ENCODE measurements around the gene ERC2. TPM values are rescaled to one million over a fixed set of nuclear protein-coding genes. Genes with fewer than 3 reads are reported as not detected.
"Not testable (repeated sequence)": the region's sequence is repeated elsewhere in the genome, so short reads cannot be mapped to it uniquely, and the experiment has no call there.

The ERC2 gene
- total RNA-seq, 2 donors from 2014 or later: 1.2 TPM; not detected in 1

GRCh38 chr3:56268616-56269383 is 199.5 kb downstream of the ERC2 start:
- DNase-seq (ENCODE audit: low spot score) (no peak), ATAC-seq (ENCODE audit: insufficient number of reproducible peaks, low FRiP score, low read depth) (no peak)
- TF ChIP-seq, protein P1, sequence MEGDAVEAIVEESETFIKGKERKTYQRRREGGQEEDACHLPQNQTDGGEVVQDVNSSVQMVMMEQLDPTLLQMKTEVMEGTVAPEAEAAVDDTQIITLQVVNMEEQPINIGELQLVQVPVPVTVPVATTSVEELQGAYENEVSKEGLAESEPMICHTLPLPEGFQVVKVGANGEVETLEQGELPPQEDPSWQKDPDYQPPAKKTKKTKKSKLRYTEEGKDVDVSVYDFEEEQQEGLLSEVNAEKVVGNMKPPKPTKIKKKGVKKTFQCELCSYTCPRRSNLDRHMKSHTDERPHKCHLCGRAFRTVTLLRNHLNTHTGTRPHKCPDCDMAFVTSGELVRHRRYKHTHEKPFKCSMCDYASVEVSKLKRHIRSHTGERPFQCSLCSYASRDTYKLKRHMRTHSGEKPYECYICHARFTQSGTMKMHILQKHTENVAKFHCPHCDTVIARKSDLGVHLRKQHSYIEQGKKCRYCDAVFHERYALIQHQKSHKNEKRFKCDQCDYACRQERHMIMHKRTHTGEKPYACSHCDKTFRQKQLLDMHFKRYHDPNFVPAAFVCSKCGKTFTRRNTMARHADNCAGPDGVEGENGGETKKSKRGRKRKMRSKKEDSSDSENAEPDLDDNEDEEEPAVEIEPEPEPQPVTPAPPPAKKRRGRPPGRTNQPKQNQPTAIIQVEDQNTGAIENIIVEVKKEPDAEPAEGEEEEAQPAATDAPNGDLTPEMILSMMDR (IDR thresholded peaks at IDR 0.05): no peak
- H3K27ac ChIP-seq: no peak overlapping the region
- H3K36me3 ChIP-seq: no peaks in the 10 kb centered on the region
- no peaks in the 10 kb centered on the region for H3K4me1 ChIP-seq (ENCODE audit: control insufficient read depth in 1 of 2, low read depth in 2 of 2)
- H3K27me3 ChIP-seq (replicated peaks; ENCODE audit: insufficient read depth): no peaks in the 10 kb centered on the region
- no peaks in the 10 kb centered on the region for H3K9me3 ChIP-seq
- no peak overlapping the region for H3K4me3 ChIP-seq

DNA sequence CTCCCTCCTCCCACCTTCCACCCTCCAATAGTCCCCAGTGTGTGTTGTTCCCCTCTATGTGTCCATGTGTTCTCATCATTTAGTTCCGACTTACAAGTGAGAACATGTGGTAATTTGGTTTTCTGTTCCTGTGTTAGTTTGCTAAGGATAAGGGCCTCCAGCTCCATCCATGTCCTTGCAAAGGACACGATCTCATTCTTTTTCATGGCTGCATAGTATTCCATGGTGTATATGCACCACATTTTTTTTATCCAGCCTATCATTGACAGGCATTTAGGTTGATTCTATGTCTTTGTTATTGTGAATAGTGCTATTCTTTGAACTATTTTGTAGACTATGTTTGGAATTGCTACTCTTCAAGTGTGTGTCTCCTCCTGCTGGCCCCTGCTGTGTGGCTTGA is 206.4 kb downstream of the ERC2 start:
- H3K9me3 ChIP-seq; H3K27ac ChIP-seq; H3K36me3 ChIP-seq; H3K4me3 ChIP-seq; DNase-seq (ENCODE audit: low spot score); H3K4me1 ChIP-seq (ENCODE audit: control insufficient read depth in 1 of 2, low read depth in 2 of 2); H3K27me3 ChIP-seq (replicated peaks; ENCODE audit: insufficient read depth); ATAC-seq (ENCODE audit: insufficient number of reproducible peaks, low FRiP score, low read depth): not testable (repeated sequence)

- no peak overlapping the region for H3K27ac ChIP-seq
- no peaks in the 10 kb centered on the region for H3K9me3 ChIP-seq
- no peak overlapping the region for H3K4me3 ChIP-seq
- no peaks in the 10 kb centered on the region for H3K27me3 ChIP-seq (replicated peaks; ENCODE audit: insufficient read depth)
- no peaks in the 10 kb centered on the region for H3K4me1 ChIP-seq (ENCODE audit: control insufficient read depth in 1 of 2, low read depth in 2 of 2)
- H3K36me3 ChIP-seq: no peaks in the 10 kb centered on the region
- TF ChIP-seq, protein P1 (IDR thresholded peaks at IDR 0.05): no peak
- DNase-seq (ENCODE audit: low spot score) (no peak), ATAC-seq (ENCODE audit: insufficient number of reproducible peaks, low FRiP score, low read depth) (no peak)
Observed at GRCh38 chr3:56260262-56260661, 208.0 kb downstream of the ERC2 start.

DNA sequence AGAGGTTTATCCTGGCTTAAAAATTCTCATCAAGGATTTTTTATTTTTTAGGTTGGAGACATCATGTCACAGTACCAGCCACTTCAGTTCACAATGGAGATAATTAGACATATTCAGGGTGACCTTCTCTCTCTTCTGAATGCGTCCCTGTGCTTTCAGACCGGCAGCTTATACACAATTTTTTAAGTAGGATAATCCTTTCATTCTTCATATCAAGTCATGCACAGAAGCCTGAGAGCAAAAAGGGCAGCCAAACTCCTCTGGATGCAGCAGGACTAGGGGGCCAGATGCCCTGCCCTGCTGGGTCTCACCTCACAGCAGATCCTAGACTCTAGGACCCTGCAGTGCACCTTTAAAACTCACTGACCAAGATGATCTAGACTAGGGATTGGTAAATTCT is 210.4 kb downstream of the ERC2 start:
- DNase-seq (ENCODE audit: low spot score) (no peak), ATAC-seq (ENCODE audit: insufficient number of reproducible peaks, low FRiP score, low read depth) (no peak)
- no peaks in the 10 kb centered on the region for H3K27me3 ChIP-seq (replicated peaks; ENCODE audit: insufficient read depth)
- H3K4me3 ChIP-seq: no peak overlapping the region
- no peaks in the 10 kb centered on the region for H3K4me1 ChIP-seq (ENCODE audit: control insufficient read depth in 1 of 2, low read depth in 2 of 2)
- TF ChIP-seq, protein P1 (IDR thresholded peaks at IDR 0.05): no peak
- H3K27ac ChIP-seq: no peak overlapping the region
- H3K36me3 ChIP-seq: no peaks in the 10 kb centered on the region
- H3K9me3 ChIP-seq: no peaks in the 10 kb centered on the region

- no peak for DNase-seq (ENCODE audit: low spot score)
- no peak for ATAC-seq (ENCODE audit: insufficient number of reproducible peaks, low FRiP score, low read depth)
- no peaks in the 10 kb centered on the region for H3K36me3 ChIP-seq
- no peaks in the 10 kb centered on the region for H3K9me3 ChIP-seq
- no peaks in the 10 kb centered on the region for H3K4me1 ChIP-seq (ENCODE audit: control insufficient read depth in 1 of 2, low read depth in 2 of 2)
- H3K27ac ChIP-seq: no peak overlapping the region
- H3K27me3 ChIP-seq (replicated peaks; ENCODE audit: insufficient read depth): no peaks in the 10 kb centered on the region
- TF ChIP-seq, protein P1 (IDR thresholded peaks at IDR 0.05): no peak
- H3K4me3 ChIP-seq: no peak overlapping the region
Observed at GRCh38 chr3:56254835-56255234, 213.4 kb downstream of the ERC2 start.
